GM10266 (cell line): ENCODE data around the gene OSTN.

ENCODE experiments used
- DNase-seq: peaks from one replicate; pipeline ENCODE4 v3.0.0; 2012; ENCODE audit errors: extremely low spot score
- TF ChIP-seq, protein P1 (sequence below): IDR thresholded peaks from 2 replicates; pipeline ENCODE4 v1.5.1; 2012; ENCODE audit warnings: mild to moderate bottlenecking, low read depth; ENCODE audit not compliant: control insufficient read depth, insufficient read depth; ENCODE audit errors: missing control alignments

Gene OSTN

DNA sequence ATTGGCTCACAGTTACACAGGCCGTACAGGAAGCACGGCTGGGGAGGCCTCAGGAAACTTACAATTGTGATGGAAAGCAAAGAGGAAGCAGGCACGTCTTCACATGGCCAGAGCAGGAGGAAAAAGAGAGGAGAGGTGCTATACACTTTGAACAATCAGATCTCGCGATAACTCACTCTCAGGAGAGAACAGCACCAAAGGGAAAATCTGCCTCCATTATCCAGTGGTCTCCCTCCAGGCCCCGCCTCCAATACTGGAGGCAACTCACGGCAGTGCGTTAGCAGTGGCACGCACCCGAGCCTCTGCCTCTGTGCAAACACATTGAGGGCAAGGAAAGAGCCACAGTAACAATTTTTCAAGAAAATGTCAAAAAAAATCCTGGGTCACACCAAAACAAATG, 11.0 kb downstream of the OSTN start:
- TF ChIP-seq, protein P1, sequence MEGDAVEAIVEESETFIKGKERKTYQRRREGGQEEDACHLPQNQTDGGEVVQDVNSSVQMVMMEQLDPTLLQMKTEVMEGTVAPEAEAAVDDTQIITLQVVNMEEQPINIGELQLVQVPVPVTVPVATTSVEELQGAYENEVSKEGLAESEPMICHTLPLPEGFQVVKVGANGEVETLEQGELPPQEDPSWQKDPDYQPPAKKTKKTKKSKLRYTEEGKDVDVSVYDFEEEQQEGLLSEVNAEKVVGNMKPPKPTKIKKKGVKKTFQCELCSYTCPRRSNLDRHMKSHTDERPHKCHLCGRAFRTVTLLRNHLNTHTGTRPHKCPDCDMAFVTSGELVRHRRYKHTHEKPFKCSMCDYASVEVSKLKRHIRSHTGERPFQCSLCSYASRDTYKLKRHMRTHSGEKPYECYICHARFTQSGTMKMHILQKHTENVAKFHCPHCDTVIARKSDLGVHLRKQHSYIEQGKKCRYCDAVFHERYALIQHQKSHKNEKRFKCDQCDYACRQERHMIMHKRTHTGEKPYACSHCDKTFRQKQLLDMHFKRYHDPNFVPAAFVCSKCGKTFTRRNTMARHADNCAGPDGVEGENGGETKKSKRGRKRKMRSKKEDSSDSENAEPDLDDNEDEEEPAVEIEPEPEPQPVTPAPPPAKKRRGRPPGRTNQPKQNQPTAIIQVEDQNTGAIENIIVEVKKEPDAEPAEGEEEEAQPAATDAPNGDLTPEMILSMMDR = no peak
- DNase-seq = no peak

DNA sequence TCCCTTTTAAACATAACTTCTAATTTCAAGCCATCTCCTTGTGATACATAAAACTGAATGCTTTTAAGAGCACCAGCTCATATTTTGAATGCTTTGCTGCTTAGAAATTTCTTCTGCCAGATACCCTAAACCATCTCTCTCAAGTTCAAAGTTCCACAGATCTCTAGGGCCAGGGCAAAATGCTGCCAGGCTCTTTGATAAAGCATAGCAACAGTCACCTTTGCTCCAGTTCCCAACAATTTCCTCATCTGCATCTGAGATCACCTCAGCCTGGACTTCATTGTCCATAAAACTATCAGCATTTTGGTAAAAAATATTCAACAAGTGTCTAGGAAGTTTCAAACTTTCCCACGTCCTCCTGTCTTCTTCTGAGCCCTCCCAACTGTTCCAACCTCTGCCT, 17.5 kb downstream of the OSTN start:
- DNase-seq = no peak
- TF ChIP-seq, protein P1 = no peak

DNA sequence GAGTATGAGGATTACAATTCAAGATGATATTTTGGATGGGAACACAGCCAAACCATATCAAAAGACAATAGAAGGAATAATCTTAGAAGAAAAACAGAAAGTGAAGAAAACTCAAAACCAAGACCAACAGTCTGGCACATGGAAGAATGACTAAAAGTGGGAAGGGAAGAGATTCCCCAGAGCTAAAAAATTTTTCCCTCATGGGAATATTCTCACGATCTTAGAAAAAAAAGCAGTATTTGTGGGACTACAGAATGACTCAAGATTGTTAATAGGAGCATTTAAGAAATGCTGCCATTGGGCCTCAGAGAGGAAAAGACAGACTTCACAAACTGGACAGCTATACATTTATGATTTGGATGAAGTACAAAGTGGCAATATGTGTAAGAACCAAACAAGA, 18.3 kb downstream of the OSTN start:
- TF ChIP-seq, protein P1 = no peak
- no peak for DNase-seq

DNA sequence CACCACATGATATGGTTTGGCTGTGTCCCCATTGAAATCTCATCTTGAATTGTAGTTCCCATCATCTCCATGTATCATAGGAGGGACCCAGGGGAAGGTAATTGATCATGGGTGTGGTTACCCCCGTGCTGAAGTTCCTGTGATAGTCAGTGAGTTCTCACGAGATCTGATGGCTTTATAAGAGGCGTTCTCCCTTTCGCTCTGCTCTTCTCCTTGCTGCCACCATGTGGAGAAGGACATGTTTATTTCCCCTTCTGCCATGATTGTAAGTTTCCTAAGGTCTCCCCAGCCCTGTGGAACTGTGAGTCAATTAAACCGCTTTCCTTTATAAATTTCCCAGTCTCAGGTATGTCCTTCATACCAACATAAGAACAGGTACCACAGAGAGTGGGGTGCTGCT, 21.9 kb downstream of the OSTN start:
- TF ChIP-seq, protein P1 = no peak
- DNase-seq = no peak

DNA sequence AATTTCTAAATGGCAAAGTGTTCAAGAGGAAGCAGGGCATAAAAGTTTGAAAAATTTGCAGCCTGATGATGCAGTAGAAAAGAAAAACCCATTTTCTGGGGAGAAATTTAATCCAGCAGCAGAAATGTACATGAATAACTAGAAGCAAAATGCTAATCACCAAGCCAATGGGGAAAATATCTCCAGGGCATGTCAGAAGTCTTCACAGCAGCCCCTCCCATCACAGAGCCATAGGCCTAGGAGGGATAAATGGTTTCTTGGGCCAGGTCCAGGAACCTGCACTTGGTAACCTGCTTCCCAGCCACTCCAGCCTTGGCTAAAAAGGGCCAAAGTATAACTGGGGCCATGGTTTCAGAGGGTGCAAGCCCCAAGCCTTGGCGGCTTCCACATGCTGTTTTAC, 22.6 kb downstream of the OSTN start:
- DNase-seq = no peak
- TF ChIP-seq, protein P1 = no peak

DNA sequence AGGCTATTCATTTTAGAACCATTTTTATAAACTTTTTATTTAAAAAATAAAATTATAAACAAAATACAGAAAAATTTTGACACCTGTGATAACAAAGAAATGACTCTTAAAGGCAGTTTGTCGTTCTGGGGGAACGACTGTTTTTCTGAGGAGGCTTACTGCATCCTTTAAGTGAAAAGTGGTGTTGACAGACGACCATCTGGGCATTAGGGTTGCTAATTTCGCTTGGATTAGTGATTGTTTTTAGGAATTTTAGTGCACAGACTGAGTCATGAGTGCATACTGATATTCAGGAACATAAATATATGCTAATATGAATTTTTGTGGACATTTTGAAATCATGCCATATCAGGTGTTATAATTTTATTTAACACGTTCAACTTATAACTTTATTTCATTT, 28.5 kb downstream of the OSTN start:
- TF ChIP-seq, protein P1 = no peak
- DNase-seq = no peak

DNA sequence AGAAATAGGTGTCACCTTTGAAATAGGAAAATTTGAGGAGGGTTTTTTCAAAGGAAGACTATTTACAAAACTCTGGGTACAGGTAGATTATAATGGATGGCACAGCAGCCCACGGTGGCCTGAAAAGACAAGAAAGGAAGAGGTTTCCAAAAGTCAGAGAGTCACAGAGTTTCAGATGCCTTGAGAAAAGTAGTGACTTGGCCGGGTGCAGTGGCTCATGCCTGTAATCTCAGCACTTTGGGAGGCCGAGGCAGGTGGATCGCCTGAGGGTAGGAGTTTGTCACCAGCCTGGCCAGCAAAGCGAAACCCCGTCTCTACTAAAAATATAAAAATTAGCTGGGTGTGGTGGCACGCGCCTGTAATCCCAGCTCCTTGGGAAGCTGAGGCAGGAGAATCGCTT, 35.2 kb downstream of the OSTN start:
- TF ChIP-seq, protein P1 = no peak
- no peak for DNase-seq
